Spleen (tissue), 7 donors: ENCODE measurements around the gene CD8B.

ENCODE experiments used
- POLR2A ChIP-seq, 3 donors: fragments of 450-650 bp; IDR thresholded peaks; one replicate each; pipeline ENCODE4 v1.5.1; 2017; ENCODE audit warnings: antibody characterized with exemption in 3 of 3, mild to moderate bottlenecking in 1 of 3
- TF ChIP-seq, protein P1 (sequence below), 11 experiments: fragments of 200-600 bp in 7 of 11; fragments of 450-650 bp in 4 of 11; sonication (generic) in 4 of 11; IDR thresholded peaks in 8 of 11; conservative IDR thresholded peaks in 3 of 11; 1 replicate in 7 of 11; 2 replicates in 4 of 11; pipeline versions ENCODE4 v1.4.0 to v1.8.0; 2016 to 2021; ENCODE audit warnings: antibody characterized with exemption in 11 of 11, inconsistent platforms in 4 of 11, mild to moderate bottlenecking in 1 of 11
- donor health status: DM: no; HTN: no; CAD: no; lungs with moderate emphysema.
- donor health status: DM: no; HTN: no; CAD: no.
- donor health status: DM: no; HTN: no; CAD: no.

DNA sequence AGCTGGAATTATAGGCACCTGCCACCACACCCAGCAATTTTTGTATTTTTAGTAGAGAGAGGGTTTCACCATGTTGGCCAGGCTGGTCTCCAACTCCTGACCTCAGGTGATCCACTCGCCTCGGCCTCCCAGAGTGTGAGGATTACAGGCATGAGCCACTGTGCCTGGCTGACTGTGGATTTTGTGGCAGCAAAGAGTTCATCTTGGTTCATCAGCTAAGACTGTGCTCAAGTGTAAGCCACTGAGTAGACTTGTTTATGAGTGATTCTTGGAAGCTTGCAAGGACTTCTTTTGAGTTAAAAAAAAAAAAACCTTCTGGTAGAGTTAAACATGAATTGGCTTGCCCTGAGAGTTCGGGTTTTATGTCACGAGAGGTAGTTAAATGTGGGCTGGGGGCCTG lies 34.7 kb downstream of the CD8B start:
- TF ChIP-seq, protein P1, sequence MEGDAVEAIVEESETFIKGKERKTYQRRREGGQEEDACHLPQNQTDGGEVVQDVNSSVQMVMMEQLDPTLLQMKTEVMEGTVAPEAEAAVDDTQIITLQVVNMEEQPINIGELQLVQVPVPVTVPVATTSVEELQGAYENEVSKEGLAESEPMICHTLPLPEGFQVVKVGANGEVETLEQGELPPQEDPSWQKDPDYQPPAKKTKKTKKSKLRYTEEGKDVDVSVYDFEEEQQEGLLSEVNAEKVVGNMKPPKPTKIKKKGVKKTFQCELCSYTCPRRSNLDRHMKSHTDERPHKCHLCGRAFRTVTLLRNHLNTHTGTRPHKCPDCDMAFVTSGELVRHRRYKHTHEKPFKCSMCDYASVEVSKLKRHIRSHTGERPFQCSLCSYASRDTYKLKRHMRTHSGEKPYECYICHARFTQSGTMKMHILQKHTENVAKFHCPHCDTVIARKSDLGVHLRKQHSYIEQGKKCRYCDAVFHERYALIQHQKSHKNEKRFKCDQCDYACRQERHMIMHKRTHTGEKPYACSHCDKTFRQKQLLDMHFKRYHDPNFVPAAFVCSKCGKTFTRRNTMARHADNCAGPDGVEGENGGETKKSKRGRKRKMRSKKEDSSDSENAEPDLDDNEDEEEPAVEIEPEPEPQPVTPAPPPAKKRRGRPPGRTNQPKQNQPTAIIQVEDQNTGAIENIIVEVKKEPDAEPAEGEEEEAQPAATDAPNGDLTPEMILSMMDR (IDR thresholded peaks at IDR 0.05 in 8 of 11, conservative IDR thresholded peaks at IDR 0.05 in 3 of 11), result no peak
- TF ChIP-seq POLR2A (IDR thresholded peaks at IDR 0.05), result no peak
